IPS-NIHi7 (cell line): ENCODE data around the gene ZNF606.
A peak's percentile ranks its signal among the peaks of the same experiment; 100 is the strongest.
"Not testable (repeated sequence)": the region's sequence is repeated elsewhere in the genome, so short reads cannot be mapped to it uniquely, and the experiment has no call there.

Source experiments
- DNase-seq: peaks from one replicate; pipeline ENCODE4 v3.0.0; 2012; ENCODE audit warnings: mixed read lengths; ENCODE audit errors: extremely low spot score

ZNF606 gene

DNA sequence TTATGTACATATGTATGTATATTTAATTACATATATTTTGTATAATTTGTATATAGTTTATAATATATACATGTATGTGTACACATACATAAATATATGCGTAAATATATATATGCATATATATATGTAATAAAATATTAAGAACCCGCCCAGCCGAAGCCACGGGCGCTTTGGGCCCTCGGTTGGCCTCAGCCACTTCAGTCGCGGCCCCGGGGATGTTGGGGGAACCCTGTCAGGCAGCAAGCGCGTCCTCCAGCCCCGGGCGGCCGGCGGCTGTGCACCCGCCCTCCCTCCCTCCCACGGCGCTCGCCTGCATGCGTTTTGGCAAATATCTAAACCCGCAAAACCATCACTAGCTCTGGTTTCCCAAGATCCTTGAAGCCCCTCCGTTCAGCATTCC is 7.9 kb upstream of the ZNF606 start:
- no peak for DNase-seq

DNA sequence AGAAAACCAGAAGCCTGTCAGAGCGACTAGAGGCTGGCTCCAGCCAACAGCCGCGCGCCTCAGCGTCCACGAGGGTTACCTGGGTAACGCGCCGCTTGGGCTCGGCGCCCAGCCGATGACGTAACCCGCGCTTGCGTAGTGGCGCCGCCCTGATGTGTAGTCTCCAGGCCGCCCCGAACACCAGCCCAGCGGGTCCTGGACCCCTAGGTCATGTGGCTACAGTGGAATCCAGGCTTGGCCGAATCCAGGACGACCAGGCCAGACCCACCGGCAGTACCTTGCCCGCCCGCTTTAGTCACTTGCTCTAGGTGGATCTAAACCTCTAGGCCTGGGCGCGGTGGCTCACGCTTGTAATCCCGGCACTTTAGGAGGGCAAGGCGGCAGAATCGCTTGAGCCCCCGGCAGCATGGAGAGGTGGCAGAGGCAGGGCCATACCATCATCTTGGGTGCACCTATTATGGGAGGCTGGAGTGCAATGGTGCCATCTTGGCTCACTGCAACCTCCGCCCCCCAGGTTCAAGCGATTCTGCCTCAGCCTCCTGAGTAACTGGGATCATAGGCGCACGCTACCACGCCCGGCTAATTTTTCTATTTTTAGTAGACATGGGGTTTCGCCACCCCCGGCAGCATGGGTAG is 7.2 kb upstream of the ZNF606 start:
- DNase-seq = peak; percentile 87

DNA sequence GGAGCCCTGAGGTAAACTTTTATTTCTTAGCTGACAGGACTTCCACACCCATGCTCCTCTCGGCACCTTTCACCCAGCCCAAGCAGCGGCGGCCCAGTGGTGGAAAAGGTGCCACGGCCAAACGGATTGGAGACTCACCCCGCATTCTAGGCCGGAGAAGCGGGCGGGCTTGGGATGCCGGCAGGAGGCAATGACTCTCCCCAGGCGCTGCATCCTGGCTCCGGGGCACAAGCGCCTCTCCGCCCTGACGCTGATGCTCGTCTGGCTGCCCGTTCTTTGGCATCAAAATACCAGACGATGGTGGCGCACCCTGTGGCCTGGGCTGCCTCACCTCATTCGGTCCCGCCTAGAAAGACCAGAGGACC is 6.7 kb upstream of the ZNF606 start:
- no peak for DNase-seq

DNA sequence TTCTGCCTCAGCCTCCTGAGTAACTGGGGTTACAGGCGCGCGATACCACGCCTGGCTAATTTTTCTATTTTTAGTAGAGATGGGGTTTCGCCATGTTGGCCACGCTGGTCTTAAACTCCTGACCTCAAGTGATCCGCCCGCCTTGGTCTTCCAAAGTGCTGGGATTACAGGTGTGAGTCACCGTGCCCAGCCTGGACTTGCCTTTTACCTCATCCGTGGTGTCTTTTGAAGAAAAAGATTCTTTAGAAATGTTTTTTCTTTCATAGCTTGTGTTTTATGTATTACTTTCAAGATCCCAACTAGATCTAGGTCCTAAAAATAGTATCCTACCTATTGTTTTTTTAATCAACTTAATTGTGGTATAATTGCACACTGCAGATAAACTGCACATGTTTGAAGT is 6.3 kb upstream of the ZNF606 start:
- not testable (repeated sequence) for DNase-seq

DNA sequence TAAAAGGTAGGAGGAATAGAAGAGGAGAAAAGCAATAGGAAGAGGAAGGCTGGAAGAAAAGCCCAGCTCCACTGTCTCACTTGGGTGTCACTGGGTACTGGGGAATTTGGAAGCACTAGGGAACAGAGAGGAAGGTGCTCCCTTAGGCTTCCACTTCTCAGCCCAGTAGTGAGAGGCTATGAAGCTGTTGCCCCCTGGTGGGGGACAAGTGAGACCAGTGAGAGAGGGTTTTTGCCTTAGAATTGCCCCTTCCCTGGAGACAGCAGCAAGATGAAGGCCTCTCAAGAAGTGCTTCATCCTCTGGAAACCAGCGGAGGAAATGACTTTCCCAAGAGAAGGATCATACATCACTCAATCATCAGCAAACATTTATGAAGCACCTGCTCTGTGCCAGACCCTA is 4.7 kb upstream of the ZNF606 start:
- DNase-seq = peak; percentile 39

DNA sequence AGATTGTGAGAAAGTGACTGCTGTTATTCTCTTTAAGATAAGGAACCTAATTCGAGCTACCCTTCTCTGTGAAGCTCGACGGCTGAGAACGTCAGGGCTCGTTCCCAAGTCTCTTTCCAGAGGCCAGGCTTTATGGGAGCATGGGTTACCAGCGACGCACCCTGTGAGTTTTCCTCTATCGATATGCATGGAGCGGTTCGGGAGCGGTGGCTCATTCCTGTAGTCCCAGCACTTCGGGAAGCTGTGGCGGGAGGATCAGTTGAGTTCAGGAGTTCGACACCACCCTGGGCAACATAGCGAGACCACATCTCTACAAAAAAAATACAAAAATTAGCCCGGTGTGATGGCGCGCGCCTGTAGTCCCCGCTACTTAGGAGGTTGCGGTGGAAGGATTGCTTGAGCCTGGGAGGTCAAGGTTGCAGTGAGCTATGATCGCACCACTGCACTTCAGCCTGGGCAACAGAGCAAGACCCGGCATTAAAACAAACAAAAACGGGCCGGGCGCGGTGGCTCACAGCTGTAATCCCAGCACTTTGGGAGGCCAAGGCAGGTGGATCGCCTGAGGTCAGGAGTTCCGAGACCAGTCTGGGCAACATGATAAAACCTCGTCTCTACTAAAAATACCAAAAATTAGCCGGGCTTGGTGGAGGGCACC is 681 bp upstream of the ZNF606 start:
- DNase-seq = no peak

DNA sequence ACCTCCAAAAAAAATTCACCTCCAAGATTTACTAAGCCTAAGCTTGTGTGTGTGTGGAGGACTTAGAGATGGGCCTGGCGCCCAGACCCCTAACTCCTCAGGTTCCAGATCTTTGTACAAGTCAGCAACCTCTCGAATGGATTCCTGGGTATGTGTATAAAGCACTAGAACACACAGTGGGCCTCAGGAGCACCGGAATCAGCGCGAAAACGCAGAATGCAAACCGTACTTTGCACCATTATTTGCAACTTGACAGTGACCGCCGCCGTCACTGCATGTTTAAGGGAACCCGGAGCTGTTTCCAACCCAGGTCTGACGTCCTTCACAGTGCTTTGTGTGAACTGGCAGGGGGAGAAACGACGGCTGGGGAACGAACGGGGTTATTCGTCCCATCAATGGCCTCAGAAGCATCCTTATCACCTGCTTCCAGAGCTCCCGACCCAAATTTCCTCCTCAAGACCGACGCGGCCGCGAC is 688 bp downstream of the ZNF606 start:
- DNase-seq = peak; percentile 14

DNA sequence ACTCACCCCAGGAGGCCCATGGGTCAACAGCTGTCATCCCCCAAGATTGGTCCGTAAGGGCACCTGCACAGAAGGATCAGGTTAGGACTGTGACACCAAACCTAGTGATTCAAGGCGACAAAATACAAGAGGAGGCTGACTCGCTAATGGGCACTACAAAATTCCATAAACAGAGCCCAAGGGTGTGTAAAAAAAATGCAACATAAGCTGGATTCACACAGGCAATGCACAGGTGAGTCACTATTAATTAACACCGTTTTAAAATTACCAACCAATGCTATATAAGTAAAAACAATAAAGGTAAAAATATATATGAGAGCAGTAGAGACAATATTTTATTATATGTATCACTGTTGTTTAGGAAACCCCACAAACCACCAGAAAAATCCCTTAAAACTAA is 1.9 kb downstream of the ZNF606 start:
- DNase-seq = no peak

DNA sequence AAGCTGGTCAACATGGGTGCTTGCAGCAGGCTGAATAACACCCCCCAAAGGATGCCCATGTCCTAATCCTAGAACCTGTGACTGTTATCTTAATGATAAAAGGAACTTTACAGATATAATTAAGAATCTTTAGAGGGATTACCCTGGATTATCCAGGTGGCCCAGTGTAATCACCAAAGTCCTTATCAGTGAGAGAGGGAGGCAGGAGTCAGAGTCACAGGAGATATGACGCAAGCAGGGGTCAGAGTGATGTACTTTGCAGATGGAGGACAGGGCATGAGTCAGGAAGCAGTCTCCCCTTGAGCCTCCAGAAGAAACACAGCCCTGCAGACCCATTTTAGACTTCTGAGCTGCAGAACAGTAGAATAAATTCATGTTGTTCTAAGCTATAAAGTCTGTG is 9.8 kb downstream of the ZNF606 start:
- no peak for DNase-seq

DNA sequence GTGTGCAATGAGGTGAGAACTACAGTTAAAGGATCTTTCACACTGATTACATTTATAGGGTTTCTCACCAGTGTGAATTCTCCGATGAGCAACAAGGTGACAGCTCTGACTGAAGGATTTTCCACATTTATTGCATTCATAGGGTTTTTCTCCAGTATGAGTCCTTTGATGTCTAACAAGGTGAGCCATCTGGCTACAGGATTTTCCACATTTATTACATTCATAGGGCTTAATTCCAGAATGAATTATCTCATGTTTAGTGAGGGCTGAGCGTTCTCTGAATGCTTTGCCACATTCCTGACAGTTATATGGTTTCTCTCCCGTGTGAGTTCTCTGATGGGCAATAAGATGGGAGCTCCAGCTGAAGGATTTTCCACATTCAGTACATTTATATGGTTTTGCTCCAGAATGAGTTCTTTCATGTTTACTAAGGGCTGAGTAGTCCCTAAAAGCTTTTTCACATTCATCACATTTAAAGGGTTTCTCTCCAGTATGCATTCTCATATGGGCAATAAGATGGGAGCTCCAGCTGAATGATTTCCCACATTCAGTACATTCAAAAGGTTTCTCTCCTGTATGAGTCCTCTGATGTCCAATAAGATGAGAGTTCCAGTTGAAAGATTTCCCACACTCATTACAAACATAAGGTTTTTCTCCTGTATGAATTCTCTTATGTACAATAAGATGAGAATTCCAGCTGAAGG is 23.9 kb downstream of the ZNF606 start:
- no peak for DNase-seq

DNA sequence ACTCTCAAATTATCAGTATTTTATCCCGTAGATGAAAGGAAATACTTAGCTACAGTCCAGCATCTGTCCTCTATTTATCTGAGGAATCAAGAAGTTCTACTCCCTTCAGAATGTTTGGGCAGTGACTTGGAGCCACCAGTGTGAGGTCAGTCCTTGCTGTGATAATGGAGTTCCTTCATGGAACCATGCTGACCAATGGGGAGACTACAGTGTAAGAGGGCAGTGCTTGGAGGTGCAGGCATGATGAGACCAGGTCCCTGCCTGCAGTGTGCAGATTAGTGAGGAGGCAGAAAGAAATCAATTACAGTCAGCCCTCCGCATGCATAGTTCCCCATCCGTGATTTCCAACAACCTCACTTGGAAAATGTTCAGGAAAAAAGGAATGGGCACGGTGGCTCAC is 28.2 kb downstream of the ZNF606 start, which contains the start of gene C19orf18:
Gene C19orf18 (minus strand): TSS at position 101 of the 400 bp plus-strand sequence. CDS start 102 bp downstream, outside the sequence.
- DNase-seq = no peak

DNA sequence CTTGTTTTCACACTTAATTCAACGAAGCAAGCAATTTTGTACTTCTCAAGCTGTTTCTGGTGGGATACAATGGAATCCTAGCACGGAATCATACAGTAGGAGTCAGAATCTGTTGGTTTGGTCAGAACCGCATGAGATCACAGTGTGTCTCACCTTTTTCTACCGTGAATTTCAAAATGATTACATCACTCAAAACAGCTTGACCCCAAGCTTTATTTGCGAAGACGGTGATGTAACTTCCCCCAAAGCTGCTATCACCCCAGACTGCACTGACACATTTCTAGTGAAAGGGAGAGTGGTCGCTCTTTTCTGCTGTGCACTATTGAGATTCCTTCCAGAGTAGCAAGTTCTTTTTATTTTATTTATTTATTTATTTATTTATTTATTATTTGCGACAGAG is 37.9 kb downstream of the ZNF606 start:
- DNase-seq = no peak

DNA sequence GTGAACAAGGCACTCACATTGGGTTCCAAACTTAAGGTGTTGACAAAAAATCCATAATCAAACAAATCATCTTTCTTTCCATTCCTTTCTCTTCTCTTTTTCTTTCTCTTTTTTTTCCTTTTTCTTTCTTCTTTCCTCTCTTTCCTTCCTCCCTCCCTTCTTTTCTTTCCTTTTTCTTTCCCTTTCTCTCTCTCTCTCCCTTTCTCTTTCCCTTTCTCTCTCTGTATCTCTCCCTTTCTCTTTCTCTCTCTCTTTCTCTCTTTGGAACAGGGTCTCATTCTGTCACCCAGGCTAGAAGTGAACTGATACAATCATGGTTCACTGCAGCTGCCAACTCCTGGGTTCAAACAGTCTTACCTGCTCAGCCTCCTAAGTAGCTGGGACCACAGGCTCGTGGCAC is 40.8 kb downstream of the ZNF606 start:
- no peak for DNase-seq

DNA sequence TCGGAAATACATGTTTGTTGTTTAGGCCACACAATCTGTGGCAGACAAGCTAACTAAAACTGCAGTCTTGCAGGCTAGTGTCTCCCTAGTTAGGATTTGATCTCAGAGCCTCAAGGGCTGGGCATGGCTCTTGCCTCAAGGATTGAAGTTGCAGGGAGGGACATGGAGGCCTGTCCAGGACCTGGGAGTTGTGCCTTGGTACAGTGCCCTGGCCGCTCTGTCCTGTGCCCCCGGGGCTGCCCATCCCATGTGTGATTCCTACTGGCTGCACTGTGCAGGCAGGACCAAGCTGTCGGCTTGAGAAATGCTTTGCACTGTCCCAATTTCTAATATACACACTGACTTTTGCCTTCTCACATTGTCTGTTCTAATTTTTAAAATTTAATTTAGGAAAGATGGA is 47.6 kb downstream of the ZNF606 start:
- no peak for DNase-seq

DNA sequence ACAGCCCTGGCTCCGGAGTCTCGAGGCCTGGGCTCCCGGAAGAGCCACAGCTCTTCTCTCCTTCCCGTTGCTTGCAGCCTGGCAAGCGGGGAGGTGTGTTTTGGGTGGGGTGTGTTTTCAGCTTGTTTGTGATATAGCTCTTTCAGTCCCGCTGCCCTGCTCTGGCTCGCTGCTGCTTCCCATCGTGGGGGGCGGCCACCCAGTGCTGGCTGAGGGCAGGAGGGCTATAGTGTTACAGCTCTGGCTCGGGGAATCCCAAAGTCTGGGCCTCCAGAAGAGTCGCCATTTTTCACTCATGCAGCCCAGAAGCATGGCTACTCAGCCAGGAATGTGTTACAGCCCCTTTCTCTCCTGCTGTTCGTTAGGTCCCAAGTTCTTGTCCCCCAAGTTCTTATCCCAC is 52.9 kb downstream of the ZNF606 start:
- no peak for DNase-seq

DNA sequence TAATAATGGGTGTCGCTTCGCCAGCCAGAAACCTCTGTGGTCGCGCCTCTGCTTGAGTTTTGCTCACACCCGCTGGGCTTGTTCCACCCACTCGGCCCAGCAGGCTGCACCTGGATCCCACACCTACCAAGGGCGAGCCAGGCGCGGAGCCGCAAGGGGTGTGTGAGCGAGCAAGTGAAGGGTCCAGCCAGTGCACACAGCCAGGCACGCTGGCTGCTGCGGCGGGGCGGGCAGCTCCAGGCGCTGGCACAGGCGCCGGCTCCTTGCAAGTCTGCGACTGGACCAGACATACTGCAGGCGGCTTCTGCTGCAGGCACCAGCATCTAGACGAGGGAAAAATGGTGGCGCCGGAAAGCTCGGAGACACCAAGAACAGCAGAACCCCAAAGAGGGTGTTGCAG is 53.3 kb downstream of the ZNF606 start:
- no peak for DNase-seq

DNA sequence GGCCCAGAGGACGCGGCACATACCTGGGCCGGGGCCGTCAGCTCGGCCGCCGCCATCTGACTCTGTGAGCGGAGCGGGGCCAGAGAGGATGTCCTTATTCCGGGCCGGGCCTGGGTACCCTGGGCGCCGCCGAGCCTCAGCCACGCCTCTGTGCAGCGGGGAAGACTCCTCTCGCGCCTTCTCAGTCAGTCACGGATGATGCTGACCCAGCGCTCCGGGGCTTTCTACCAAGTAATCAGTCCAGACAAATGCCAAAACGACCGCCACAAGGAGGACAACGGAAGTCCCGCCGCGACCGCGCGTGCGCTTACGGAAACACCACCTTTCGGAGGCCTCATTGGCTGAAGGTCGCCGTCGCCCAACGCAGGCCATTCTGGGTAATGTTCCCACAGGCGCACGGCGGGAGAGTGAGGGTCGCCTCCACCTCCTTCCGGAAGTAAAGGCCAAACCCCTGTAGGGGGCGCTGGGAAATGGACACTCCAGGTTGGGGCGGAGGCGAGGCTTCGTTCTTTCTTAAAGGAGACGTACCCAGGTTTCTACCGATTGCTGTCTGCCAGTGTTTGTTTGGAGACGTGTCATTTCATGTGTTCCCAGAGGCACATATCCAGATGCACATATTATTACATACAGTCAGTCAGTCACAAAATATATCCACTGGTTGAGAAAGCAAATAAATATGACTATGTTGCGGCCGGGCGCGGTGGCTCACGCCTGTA is 55.0 kb downstream of the ZNF606 start, which contains the start of gene ZNF256:
Gene ZNF256 (minus strand): TSS at position 288 of the 716 bp plus-strand sequence. CDS start 232 bp downstream, at position 56.
- peak; percentile 99 for DNase-seq

DNA sequence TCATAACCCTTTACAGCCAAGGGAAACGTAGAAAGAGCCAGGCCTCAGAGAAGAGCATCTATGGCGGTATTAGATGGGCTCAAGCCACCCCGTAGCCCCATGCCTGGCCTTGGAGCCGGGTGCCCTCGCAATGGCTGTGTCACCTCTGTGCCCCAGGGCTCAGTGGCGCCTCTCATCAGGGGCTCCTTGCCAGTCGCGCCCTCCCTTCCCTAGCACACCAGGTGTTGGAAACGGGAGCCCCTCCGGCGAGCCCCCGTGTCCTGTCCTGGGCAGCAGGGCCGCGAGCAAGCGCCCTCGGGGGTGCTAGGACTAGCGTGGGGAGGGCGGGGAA is 55.6 kb downstream of the ZNF606 start:
- no peak for DNase-seq

DNA sequence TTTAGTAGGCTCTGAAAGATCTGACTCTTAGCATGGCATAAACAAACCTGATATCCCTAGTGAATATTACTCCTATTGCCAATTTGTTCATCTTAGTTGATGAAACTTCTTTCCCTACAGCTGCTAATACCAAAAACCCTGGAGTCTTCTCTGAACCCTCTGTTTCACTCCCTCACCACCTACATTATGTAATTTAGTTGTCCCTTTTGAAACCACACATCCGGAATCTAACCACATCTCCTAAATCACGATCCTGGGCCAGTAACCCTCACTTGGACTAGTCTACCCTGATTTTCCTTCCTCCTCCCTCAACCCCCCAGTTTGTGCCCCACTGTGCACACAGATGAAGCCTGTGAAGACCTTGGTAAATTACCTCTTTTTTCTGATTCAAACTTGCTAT is 56.3 kb downstream of the ZNF606 start:
- DNase-seq = no peak

DNA sequence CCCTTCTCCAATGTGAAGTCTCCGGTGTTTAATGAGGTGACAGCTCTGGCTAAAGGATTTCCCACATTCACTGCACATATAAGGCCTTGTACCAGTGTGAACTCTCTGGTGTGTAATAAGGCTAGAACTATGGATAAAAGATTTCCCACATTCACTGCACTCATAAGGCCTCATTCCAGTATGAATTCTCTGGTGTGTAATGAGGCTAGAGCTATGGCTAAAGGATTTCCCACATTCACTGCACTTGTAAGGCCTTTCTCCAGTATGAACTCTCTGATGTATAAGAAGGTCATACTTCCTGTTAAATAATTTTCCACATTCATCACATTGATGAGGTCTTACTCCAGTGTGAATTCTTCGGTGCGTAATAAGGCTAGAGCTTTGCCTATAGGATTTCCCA is 61.0 kb downstream of the ZNF606 start:
- no peak for DNase-seq

DNA sequence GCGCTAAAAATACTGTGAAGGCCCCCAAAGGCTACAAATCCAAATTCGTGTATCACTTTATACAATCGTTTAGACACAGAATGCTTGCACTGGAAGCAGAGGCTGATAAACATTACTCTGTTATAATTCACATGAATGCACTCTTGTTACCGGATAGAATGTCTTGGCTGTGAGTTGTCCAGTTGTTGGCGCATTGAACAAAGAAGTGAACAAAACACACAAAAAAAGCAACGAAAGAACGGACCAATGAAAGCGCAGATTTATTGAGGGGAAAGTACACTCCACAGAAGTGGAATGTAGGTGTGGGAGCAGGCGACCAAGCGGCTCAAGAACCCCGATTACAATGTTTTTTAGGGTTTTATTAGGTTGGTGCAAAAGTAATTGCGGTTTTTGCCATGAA is 66.9 kb downstream of the ZNF606 start:
- DNase-seq = no peak
